ENCODE results near the gene GFRA4.
A peak's percentile ranks its signal among the peaks of the same experiment; 100 is the strongest.

Gene GFRA4

DNA sequence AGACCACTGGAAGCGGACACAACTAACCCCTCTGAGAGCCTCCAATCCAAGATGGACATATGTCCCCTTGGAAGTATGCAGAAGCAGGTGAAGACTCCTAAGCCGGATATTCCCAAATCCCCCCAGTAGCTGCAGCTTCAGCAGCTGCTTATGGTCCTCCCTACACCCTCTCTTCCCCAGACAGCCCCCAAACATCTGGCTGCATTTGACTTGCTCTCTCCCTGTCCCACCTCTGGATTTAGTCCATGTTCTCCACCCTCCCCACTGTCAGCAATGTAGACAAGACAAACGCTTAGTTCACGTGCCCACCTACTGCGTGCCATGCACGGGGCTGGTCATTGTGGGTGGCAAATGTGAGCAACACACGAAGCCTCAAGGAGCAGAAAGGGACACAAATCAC lies 23.2 kb upstream of the GFRA4 start:
- intact Hi-C loops (cut with DNase I; ENCODE audit: low total_unique reads): no loop called here
- peak overlapping the region; percentile 48 to 55 for H3K27ac ChIP-seq
- no peaks in the 10 kb centered on the region for H3K9me3 ChIP-seq
- no peak overlapping the region for H3K4me3 ChIP-seq
- DNase-seq: no peak
- no peaks in the 10 kb centered on the region for H3K27me3 ChIP-seq
- peaks cover 3 to 32% (median 21%) of the 10 kb centered on the region in 4 donors for H3K4me1 ChIP-seq
- TF ChIP-seq, protein P1, sequence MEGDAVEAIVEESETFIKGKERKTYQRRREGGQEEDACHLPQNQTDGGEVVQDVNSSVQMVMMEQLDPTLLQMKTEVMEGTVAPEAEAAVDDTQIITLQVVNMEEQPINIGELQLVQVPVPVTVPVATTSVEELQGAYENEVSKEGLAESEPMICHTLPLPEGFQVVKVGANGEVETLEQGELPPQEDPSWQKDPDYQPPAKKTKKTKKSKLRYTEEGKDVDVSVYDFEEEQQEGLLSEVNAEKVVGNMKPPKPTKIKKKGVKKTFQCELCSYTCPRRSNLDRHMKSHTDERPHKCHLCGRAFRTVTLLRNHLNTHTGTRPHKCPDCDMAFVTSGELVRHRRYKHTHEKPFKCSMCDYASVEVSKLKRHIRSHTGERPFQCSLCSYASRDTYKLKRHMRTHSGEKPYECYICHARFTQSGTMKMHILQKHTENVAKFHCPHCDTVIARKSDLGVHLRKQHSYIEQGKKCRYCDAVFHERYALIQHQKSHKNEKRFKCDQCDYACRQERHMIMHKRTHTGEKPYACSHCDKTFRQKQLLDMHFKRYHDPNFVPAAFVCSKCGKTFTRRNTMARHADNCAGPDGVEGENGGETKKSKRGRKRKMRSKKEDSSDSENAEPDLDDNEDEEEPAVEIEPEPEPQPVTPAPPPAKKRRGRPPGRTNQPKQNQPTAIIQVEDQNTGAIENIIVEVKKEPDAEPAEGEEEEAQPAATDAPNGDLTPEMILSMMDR (IDR thresholded peaks at IDR 0.05): no peak
- no peaks in the 10 kb centered on the region for H3K36me3 ChIP-seq

DNA sequence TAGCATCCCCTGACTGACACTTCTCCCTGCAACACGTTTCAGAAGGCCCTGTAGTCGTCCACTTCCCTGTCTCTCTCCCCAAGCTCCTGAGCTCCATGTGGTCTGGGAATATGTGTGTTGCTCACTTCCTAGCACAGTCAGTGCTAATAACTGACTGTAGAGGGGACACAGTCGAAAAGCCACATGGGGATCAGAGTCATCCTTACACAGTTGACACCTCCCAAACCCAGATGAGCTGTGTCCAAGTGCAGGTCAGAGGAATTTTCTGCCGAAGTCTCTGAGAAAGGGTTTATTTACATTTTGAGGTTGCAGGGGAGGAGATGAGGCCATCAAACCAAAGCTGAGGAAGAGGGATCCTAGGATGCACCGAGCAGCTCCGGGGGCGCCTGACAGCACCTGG lies 22.1 kb upstream of the GFRA4 start:
- Histone ChIP-seq H3K4me1 (peaks cover 3 to 43% (median 32%) of the 10 kb centered on the region in 4 donors), H3K27ac (no peak overlapping the region), H3K9me3 (no peaks in the 10 kb centered on the region), H3K36me3 (no peaks in the 10 kb centered on the region), H3K4me3 (no peak overlapping the region), H3K27me3 (no peaks in the 10 kb centered on the region)
- intact Hi-C loops (cut with DNase I; ENCODE audit: low total_unique reads): no loop called here
- no peak for DNase-seq
- TF ChIP-seq, protein P1 (IDR thresholded peaks at IDR 0.05): no peak

DNA sequence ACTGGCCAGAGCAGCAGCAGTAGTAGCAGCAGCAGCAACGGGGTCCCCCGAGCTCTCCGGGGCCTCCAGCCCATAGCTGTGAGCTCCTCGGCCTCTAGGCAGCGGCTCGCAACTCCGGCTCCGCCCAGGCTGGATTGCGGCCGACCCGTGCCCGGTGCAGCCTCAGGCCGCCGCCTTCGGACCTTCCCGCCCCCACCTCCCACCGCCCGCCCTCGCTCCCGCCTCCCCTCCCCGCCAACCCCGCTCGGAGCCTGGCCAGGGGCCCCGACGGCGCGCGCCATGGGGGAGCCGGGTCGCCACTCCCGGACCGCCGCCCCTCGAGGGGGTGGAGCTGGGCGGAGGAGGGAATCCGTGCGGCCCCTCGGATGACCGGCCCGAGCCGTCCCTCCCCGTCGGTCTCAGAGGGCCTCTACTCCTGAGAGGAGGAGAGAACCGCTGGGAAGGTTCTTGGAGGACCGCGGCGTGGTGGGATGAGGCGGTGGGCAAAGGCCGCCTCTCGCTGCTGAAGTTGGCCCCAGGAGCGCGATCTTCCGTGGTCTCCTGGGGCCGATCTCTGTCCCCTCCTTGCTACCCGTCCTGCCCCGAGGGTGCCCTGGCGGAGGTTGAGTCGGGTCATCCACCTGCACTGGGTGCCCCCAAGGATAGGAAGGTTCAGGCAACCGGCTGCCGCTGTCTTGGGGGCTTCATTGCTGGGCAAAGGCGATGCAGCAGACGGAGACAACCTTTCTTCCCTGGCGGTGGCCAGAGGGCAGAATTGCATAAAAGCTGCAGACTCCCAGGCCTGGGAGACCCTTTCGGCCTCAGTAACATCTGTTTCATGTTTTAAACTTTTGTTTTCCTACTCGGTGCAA lies 19.0 kb upstream of the GFRA4 start, which contains the start of gene ADAM33:
Gene ADAM33 (minus strand): TSS at position 80 of the 851 bp plus-strand sequence. CDS start 6 bp downstream, at position 74.
- peak in 1 of 2 donors; percentile 76 for DNase-seq
- Histone ChIP-seq H3K27ac (peak within 1 kb of the TSS; percentile 82 to 90), H3K27me3 (no peaks in the 10 kb centered on the region), H3K4me1 (peaks cover under 1 to 62% (median 51%) of the 10 kb centered on the region in 4 donors), H3K9me3 (no peaks in the 10 kb centered on the region), H3K36me3 (no peaks in the 10 kb centered on the region), H3K4me3 (peak within 1 kb of the TSS; percentile 61 to 84)
- TF ChIP-seq, protein P1 (IDR thresholded peaks at IDR 0.05): no peak
- intact Hi-C loops (cut with DNase I; ENCODE audit: low total_unique reads): no loop called here

DNA sequence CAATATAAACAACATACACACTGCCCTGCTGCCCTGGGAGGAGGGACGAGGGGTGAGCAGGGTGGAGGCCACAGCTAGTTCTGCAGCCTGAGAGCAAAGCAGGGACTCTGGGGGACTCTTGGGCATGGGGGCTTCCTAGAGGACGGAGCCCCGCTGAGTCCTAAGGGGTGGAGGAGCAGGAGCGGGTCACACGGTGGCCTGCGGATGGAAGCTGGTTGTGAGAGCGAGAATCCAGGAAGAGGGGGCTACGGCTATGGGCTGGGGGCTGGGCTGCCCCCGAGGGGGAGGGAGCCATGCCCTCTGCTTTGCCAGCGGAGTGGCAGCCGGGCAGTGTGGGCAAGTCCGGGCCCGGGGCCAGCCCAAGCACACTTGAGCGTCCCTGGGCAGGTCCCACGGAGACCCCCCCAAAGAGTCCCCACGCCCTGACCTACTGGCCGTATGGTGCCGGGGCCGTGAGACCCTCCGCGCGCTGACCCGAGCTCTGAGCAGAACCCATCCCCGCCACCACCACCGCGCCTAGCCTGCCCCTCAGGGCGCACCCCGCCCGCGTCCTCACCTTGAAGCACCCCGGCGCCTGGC lies 18.2 kb upstream of the GFRA4 start:
- Histone ChIP-seq H3K4me3 (peak overlapping the region; percentile 61 to 84), H3K27ac (peak overlapping the region; percentile 82 to 90), H3K36me3 (no peaks in the 10 kb centered on the region), H3K9me3 (no peaks in the 10 kb centered on the region), H3K27me3 (no peaks in the 10 kb centered on the region), H3K4me1 (peaks cover 0 to 62% (median 51%) of the 10 kb centered on the region in 4 donors)
- TF ChIP-seq, protein P1 (IDR thresholded peaks at IDR 0.05): no peak
- intact Hi-C loops (cut with DNase I; ENCODE audit: low total_unique reads): no loop called here
- no peak for DNase-seq

DNA sequence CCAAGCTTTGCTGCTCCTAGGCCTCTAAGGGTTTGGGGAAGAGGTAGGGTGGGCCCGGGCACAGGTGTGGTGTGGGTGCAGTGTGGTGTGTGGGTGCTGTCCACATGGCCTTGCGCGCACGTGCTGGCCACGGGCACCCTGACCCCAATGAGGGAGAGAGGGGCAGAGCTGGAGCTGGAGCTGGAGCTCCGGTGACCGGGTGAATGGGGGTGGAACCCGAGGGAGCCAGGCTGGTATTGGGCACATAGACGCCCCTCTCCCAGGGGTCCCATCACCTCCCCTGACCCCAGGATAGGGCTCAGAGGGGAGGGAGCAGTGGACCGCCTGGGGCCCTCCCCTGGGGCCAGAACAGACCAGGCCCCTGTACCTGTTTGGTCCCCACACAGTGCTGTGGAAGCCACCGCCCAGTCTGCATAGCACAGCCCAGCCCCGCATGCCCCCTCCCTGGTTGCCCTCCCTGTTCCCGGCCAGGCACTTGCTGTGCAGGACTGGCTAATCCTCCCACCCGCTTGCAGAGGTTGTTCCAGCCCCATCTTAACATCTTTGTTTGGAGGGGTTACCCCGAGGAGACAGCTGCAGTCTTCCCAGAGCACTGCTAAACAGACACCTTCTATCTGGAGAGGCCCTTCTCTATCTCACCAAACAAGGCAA lies 17.6 kb upstream of the GFRA4 start:
- Histone ChIP-seq H3K9me3 (no peaks in the 10 kb centered on the region), H3K27ac (peak overlapping the region; percentile 82 to 90), H3K4me1 (peaks cover 0 to 62% (median 48%) of the 10 kb centered on the region in 4 donors), H3K36me3 (no peaks in the 10 kb centered on the region), H3K27me3 (no peaks in the 10 kb centered on the region), H3K4me3 (peak overlapping the region; percentile 61 to 84)
- intact Hi-C loops (cut with DNase I; ENCODE audit: low total_unique reads): no loop called here
- no peak for DNase-seq
- TF ChIP-seq, protein P1 (IDR thresholded peaks at IDR 0.05): no peak

Measured in tibial artery (tissue), 4 donors.